OCI-LY7 (cell line): ENCODE results near the gene SLC9A3. TPM values are rescaled to one million over a fixed set of nuclear protein-coding genes. Genes with fewer than 3 reads are reported as not detected.

Experiments
- BruUV-seq: library from RNA; stranded (reverse); fragments of 400-500 nt; replicated peaks from 2 replicates; lab custom pipeline; 2021; lab: Mats Ljungman, UMichigan
- CTCF ChIA-PET: fragments of 300-600 bp; sonication (Branson Sonifier 250); formaldehyde crosslinking; loops from one replicate; lab custom pipeline; 2022; ENCODE audit warnings: antibody characterized with exemption; ENCODE audit not compliant: unreplicated experiment; lab: Charles Lee
- POLR2A ChIA-PET: fragments of 300-600 bp; sonication (Branson Sonifier 250); formaldehyde crosslinking; loops from one replicate; lab custom pipeline; 2022; ENCODE audit warnings: antibody characterized with exemption; lab: Charles Lee
- DNase-seq: peaks from one replicate; pipeline ENCODE4 v3.0.0-alpha.2; 2015; ENCODE audit warnings: low spot score
- H2AFZ ChIP-seq: fragments of 200-600 bp; sonication (generic), shearing (Covaris generic); 2 replicates; pipeline ENCODE4 v1.6.1; 2014; ENCODE audit warnings: mild to moderate bottlenecking, antibody characterized with exemption, low read length, moderate library complexity
- H3K27ac ChIP-seq: fragments of 200-600 bp; sonication (generic); 2 replicates; pipeline ENCODE4 v1.5.1; 2014; ENCODE audit warnings: mixed run types, low read depth, mild to moderate bottlenecking, moderate library complexity, low read length, inconsistent platforms; ENCODE audit not compliant: poor library complexity, severe bottlenecking
- H3K36me3 ChIP-seq: fragments of 200-600 bp; sonication (generic); 2 replicates; pipeline ENCODE4 v1.6.1; 2014; ENCODE audit warnings: mild to moderate bottlenecking, antibody characterized with exemption, low read length, moderate library complexity, mixed read lengths; ENCODE audit not compliant: insufficient read depth
- H3K4me1 ChIP-seq: fragments of 200-600 bp; sonication (generic); 2 replicates; pipeline ENCODE4 v1.5.1; 2014; ENCODE audit warnings: mild to moderate bottlenecking, low read length; ENCODE audit not compliant: insufficient read depth, poor library complexity, severe bottlenecking
- H3K4me2 ChIP-seq: fragments of 200-600 bp; sonication (generic); 2 replicates; pipeline ENCODE4 v1.6.1; 2014; ENCODE audit warnings: mild to moderate bottlenecking, low read length
- H3K4me3 ChIP-seq: fragments of 200-600 bp; sonication (generic); 2 replicates; pipeline ENCODE4 v1.5.1; 2014; ENCODE audit warnings: mild to moderate bottlenecking, low read depth, low read length; ENCODE audit not compliant: poor library complexity, severe bottlenecking
- H3K79me2 ChIP-seq: fragments of 200-600 bp; sonication (generic); 2 replicates; pipeline ENCODE4 v1.6.1; 2016; ENCODE audit warnings: low read depth, mild to moderate bottlenecking, low read length, moderate library complexity, mixed read lengths; ENCODE audit not compliant: insufficient read depth
- H3K9me2 ChIP-seq: fragments of 200-600 bp; sonication (generic); 2 replicates; pipeline ENCODE4 v1.6.1; 2016; ENCODE audit warnings: mild to moderate bottlenecking, low read length, mixed read lengths; ENCODE audit not compliant: insufficient read depth
- H3K9me3 ChIP-seq: fragments of 200-600 bp; sonication (generic); 2 replicates; pipeline ENCODE4 v1.6.1; 2014; ENCODE audit warnings: mild to moderate bottlenecking, mixed run types, low read length, mixed read lengths
- H4K20me1 ChIP-seq: fragments of 200-600 bp; sonication (generic); 2 replicates; pipeline ENCODE4 v1.6.1; 2014; ENCODE audit warnings: mild to moderate bottlenecking, antibody characterized with exemption, low read length, moderate library complexity, mixed read lengths; ENCODE audit not compliant: insufficient read depth
- CTCF ChIP-seq: fragments of 200-600 bp; sonication (generic); conservative IDR thresholded peaks from 2 replicates; pipeline ENCODE4 v1.5.1; 2014; ENCODE audit warnings: mild to moderate bottlenecking, antibody characterized with exemption, low read length, moderate library complexity, mixed read lengths
- EZH2phosphoT487 ChIP-seq: fragments of 200-600 bp; sonication (generic); IDR thresholded peaks from 2 replicates; pipeline ENCODE4 v1.6.1; 2018; ENCODE audit warnings: low read depth, borderline replicate concordance, mild to moderate bottlenecking, mixed run types, antibody characterized with exemption, low read length, moderate library complexity, mixed read lengths
- intact Hi-C: fragments of 100-400 bp; cut with micrococcal nuclease; formaldehyde crosslinking; loops from one replicate; pipeline ENCODE4 v1.10.0; 2022; ENCODE audit not compliant: unreplicated experiment
- total RNA-seq, 2 experiments: library from RNA; depleted of rRNA in 1 of 2; stranded (reverse); fragments of >200 nt in 1 of 2; shearing (Covaris generic) in 1 of 2; gene quantifications; 2 replicates each; pipeline ENCODE4 v1.2.3, GENCODE V29; 2014 to 2022

Gene SLC9A3
- total RNA-seq, 2 experiments from 2014 or later, result 2.0 to 4.3 TPM

DNA sequence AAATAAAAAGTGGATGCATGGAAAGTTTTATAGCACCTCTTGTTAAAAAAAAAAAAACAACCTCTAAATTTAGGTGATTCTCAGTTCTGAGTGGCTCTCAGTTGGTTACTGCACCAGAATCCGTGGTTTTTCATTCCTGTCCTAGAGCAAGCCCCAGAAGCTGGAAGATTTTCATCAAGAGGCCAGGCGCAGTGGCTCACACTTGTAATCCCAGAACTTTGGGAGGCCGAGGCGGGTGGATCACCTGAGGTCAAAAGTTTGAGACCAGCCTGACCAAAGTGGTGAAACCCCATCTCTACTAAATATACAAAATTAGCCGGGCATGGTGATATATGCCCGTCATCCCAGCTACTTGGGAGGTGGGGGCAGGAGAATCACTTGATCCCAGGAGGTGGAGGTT is 27.2 kb upstream of the SLC9A3 start:
- POLR2A ChIA-PET, result no interaction called here
- Histone ChIP-seq H3K4me3 (no peak overlapping the region), H3K9me3 (no peaks in the 10 kb centered on the region), H4K20me1 (no peaks in the 10 kb centered on the region), H3K9me2 (no peaks in the 10 kb centered on the region), H3K4me1 (no peaks in the 10 kb centered on the region), H2AFZ (no peak overlapping the region), H3K4me2 (no peak overlapping the region), H3K27ac (no peak overlapping the region), H3K36me3 (no peaks in the 10 kb centered on the region), H3K79me2 (no peaks in the 10 kb centered on the region)
- BruUV-seq, result no TSS peak
- DNase-seq, result no peak
- TF ChIP-seq EZH2phosphoT487 (no peak), CTCF (no peak)
- CTCF ChIA-PET, result no interaction called here
- intact Hi-C loops, result no loop called here

GRCh38 chr5:549229-549628 is 25.0 kb upstream of the SLC9A3 start:
- ChIA-PET CTCF (no interaction called here), POLR2A (no interaction called here)
- Histone ChIP-seq H3K4me2 (no peak overlapping the region), H4K20me1 (no peaks in the 10 kb centered on the region), H3K4me3 (no peak overlapping the region), H3K79me2 (no peaks in the 10 kb centered on the region), H2AFZ (no peak overlapping the region), H3K27ac (no peak overlapping the region), H3K9me2 (no peaks in the 10 kb centered on the region), H3K4me1 (peaks cover 5% of the 10 kb centered on the region), H3K9me3 (no peaks in the 10 kb centered on the region), H3K36me3 (no peaks in the 10 kb centered on the region)
- no TSS peak for BruUV-seq
- intact Hi-C loops, result no loop called here
- DNase-seq, result no peak
- TF ChIP-seq EZH2phosphoT487, result no peak
- TF ChIP-seq CTCF, result no peak

GRCh38 chr5:548256-548655 is 24.0 kb upstream of the SLC9A3 start:
- TF ChIP-seq CTCF, result no peak
- no peak for TF ChIP-seq EZH2phosphoT487
- intact Hi-C loops, result no loop called here

More at GRCh38 chr5:548256-548655, 24.0 kb upstream of the SLC9A3 start:
- BruUV-seq, result no TSS peak
- Histone ChIP-seq H3K4me2 (no peak overlapping the region), H4K20me1 (no peaks in the 10 kb centered on the region), H3K36me3 (no peaks in the 10 kb centered on the region), H3K4me3 (no peak overlapping the region), H3K4me1 (peaks cover 15% of the 10 kb centered on the region), H3K27ac (no peak overlapping the region), H3K9me2 (no peaks in the 10 kb centered on the region), H3K9me3 (no peaks in the 10 kb centered on the region), H2AFZ (no peak overlapping the region), H3K79me2 (no peaks in the 10 kb centered on the region)
- CTCF ChIA-PET, result no interaction called here
- no peak for DNase-seq
- POLR2A ChIA-PET, result interaction anchor here (0.6 kb wide), 1 partner anchor 39 kb away, joined by 4 read pairs; no protein-coding TSS in a partner anchor
